DND-41 (cell line): Measurements from ENCODE around the gene RGS3.

Experiments
- EZH2 ChIP-seq: IDR thresholded peaks from 3 replicates; pipeline ENCODE4 v1.6.1; 2012; ENCODE audit warnings: borderline replicate concordance, low read depth, mild to moderate bottlenecking, moderate library complexity, low read length, inconsistent platforms; ENCODE audit not compliant: severe bottlenecking
- TF ChIP-seq, protein P1 (sequence below): IDR thresholded peaks from 2 replicates; pipeline ENCODE4 v1.5.1; 2012; ENCODE audit warnings: borderline replicate concordance, low read length, moderate library complexity, mild to moderate bottlenecking; ENCODE audit not compliant: poor library complexity, severe bottlenecking; ENCODE audit errors: extremely low read depth

- TF ChIP-seq, protein P1, sequence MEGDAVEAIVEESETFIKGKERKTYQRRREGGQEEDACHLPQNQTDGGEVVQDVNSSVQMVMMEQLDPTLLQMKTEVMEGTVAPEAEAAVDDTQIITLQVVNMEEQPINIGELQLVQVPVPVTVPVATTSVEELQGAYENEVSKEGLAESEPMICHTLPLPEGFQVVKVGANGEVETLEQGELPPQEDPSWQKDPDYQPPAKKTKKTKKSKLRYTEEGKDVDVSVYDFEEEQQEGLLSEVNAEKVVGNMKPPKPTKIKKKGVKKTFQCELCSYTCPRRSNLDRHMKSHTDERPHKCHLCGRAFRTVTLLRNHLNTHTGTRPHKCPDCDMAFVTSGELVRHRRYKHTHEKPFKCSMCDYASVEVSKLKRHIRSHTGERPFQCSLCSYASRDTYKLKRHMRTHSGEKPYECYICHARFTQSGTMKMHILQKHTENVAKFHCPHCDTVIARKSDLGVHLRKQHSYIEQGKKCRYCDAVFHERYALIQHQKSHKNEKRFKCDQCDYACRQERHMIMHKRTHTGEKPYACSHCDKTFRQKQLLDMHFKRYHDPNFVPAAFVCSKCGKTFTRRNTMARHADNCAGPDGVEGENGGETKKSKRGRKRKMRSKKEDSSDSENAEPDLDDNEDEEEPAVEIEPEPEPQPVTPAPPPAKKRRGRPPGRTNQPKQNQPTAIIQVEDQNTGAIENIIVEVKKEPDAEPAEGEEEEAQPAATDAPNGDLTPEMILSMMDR, result no peak
- TF ChIP-seq EZH2, result no peak
These were observed 8.7 kb downstream of the RGS3 start for GRCh38 chr9:113472199-113472598.
